Transverse colon (tissue), 4 donors: ENCODE measurements around the gene FRMPD4.

Source experiments
- EP300 ChIP-seq: sonication (generic); formaldehyde crosslinking; IDR thresholded peaks from one replicate; pipeline ENCODE4 v1.6.1; 2017; ENCODE audit warnings: antibody characterized with exemption, low read depth
- POLR2A ChIP-seq: fragments of 450-650 bp; IDR thresholded peaks from one replicate; pipeline ENCODE4 v1.6.1; 2016; ENCODE audit warnings: antibody characterized with exemption, mild to moderate bottlenecking, moderate library complexity
- POLR2AphosphoS5 ChIP-seq, 3 donors: sonication (generic); formaldehyde crosslinking; IDR thresholded peaks; one replicate each; pipeline ENCODE4 v1.6.1; 2016; ENCODE audit warnings: antibody characterized with exemption in 3 of 3
- TF ChIP-seq, protein P1 (sequence below), 5 experiments: fragments of 200-600 bp in 3 of 5; fragments of 450-650 bp in 2 of 5; sonication (generic) in 3 of 5; IDR thresholded peaks; 1 replicate in 2 of 5; 2 replicates in 3 of 5; pipeline ENCODE4 v1.5.1; 2016 to 2017; ENCODE audit warnings: antibody characterized with exemption in 5 of 5, inconsistent platforms in 3 of 5, mild to moderate bottlenecking in 2 of 5, moderate library complexity in 1 of 5

DNA sequence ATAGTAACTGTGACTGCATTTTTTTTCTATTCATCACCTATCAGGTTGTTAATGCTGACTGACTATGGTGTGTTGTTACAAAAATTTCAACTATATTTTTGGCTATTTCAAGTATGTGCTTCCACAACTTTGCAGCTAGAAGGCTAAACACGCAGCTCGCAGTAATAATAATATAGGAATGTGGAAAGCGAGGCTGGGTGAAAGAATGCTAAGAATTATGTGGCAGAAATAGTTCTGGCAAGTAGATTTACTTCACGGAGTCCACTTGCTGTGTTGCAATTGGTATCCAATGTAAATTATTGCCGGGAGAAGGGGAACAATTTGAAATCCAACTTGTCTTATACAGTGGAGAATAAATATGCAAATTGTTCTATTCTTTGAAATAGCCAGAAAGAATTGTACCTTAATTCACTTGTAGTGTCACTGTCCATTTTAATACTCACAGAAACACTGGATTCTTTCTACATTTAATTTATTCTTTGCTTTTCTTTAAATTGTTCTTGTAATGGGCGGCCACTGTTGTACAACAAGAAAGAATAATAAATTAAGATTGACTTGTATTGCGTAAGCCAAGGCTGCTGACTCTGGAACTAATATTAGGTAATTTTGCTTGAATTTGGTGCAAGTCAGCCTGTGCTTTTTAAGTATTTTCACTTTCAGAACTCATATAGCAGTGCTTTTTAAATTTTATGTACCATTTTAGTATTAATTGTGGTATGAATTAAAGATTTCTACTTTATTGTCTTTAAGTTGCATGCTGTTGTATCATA is 154.9 kb downstream of the FRMPD4 start:
- TF ChIP-seq POLR2A (no peak), POLR2AphosphoS5 (IDR thresholded peaks at IDR 0.05) (no peak), EP300 (no peak)
- TF ChIP-seq, protein P1, sequence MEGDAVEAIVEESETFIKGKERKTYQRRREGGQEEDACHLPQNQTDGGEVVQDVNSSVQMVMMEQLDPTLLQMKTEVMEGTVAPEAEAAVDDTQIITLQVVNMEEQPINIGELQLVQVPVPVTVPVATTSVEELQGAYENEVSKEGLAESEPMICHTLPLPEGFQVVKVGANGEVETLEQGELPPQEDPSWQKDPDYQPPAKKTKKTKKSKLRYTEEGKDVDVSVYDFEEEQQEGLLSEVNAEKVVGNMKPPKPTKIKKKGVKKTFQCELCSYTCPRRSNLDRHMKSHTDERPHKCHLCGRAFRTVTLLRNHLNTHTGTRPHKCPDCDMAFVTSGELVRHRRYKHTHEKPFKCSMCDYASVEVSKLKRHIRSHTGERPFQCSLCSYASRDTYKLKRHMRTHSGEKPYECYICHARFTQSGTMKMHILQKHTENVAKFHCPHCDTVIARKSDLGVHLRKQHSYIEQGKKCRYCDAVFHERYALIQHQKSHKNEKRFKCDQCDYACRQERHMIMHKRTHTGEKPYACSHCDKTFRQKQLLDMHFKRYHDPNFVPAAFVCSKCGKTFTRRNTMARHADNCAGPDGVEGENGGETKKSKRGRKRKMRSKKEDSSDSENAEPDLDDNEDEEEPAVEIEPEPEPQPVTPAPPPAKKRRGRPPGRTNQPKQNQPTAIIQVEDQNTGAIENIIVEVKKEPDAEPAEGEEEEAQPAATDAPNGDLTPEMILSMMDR (IDR thresholded peaks at IDR 0.05) = no peak
